Measurements from ENCODE around the gene ATF6B. TPM values are rescaled to one million over a fixed set of nuclear protein-coding genes. Genes with fewer than 3 reads are reported as not detected.

ATF6B gene
- total and polyA plus RNA-seq, 2 of the 13 experiments (the other 11 are each of a cell fraction or from before 2014, with no cell fraction given): 18.1 to 44.0 TPM

GRCh38 chr6:32131439-32131948, 3.4 kb upstream of the ATF6B start:
- peaks cover 1 to 6% of the 10 kb centered on the region in 2 experiments; a peak in 2 of 5 replicates for H3K27me3 ChIP-seq (ENCODE audit: control insufficient read depth in 1 of 2, insufficient read depth in 2 of 2, low read length in 2 of 2)
- H3K9ac ChIP-seq (ENCODE audit: insufficient read depth, low read depth, low read length): no peak overlapping the region
- intact Hi-C loops (cut with micrococcal nuclease; ENCODE audit: unreplicated experiment) (no loop called here), in situ Hi-C loops (cut with HindIII; ENCODE audit: extremely low pct_ligation_motif_present, low pct_unique_long_range_greater_than_20kb) (no loop called here)
- CTCF ChIA-PET (ENCODE audit: low intra/inter-chr PET ratio, low total read pairs): no interaction called here
- peaks cover 28% of the 10 kb centered on the region for H3K4me1 ChIP-seq (ENCODE audit: insufficient read depth, low read length)
- no peaks in the 10 kb centered on the region for H3K9me3 ChIP-seq (ENCODE audit: low read length)
- 79% methylated on average over 14 of the region's 14 CpGs for WGBS (ENCODE audit: low lambda C conversion rate)
- H3K27ac ChIP-seq (ENCODE audit: extremely low read length, insufficient read depth, low read length): no peak overlapping the region
- no peaks in the 10 kb centered on the region for H4K20me1 ChIP-seq (ENCODE audit: insufficient read depth, low read length)
- POLR2A ChIA-PET: interaction anchor here (2.1 kb wide), 1 partner anchor 64 kb away, joined by 11 read pairs; no protein-coding TSS in a partner anchor
- H3K4me2 ChIP-seq (ENCODE audit: low read depth, low read length): no peak overlapping the region
- FAIRE-seq (no peak), DNase-seq (ENCODE audit: low spot score) (no peak), ATAC-seq (no peak)
- BruUV-seq (replicated peaks): no TSS peak
- TF ChIP-seq MLLT10 (CRISPR knock-in tag; IDR thresholded peaks at IDR 0.05): no peak
- no peak for TF ChIP-seq E2F1 (CRISPR knock-in tag; IDR thresholded peaks at IDR 0.05)
- no peak for TF ChIP-seq NFE2 (CRISPR knock-in tag; IDR thresholded peaks at IDR 0.05)
- no peak for TF ChIP-seq IRF1 (CRISPR knock-in tag; IDR thresholded peaks at IDR 0.05; ENCODE audit: low read depth)
- no peak for TF ChIP-seq ZNF512B (CRISPR knock-in tag; IDR thresholded peaks at IDR 0.05; ENCODE audit: borderline replicate concordance)
- no peak for TF ChIP-seq SOX13 (IDR thresholded peaks at IDR 0.05)
- no peak for TF ChIP-seq SOX13 (CRISPR knock-in tag; conservative IDR thresholded peaks at IDR 0.05 in 1 of 2, IDR thresholded peaks at IDR 0.05 in 1 of 2)
- TF ChIP-seq TEAD2 (CRISPR knock-in tag; IDR thresholded peaks at IDR 0.05): no peak
- no peak for TF ChIP-seq MIER3 (CRISPR knock-in tag; IDR thresholded peaks at IDR 0.05; ENCODE audit: borderline replicate concordance)
- no peak for TF ChIP-seq FLYWCH1 (CRISPR knock-in tag; IDR thresholded peaks at IDR 0.05)
- TF ChIP-seq ZNF564 (CRISPR knock-in tag; IDR thresholded peaks at IDR 0.05): no peak
- TF ChIP-seq ZNF816 (CRISPR knock-in tag; IDR thresholded peaks at IDR 0.05; ENCODE audit: borderline replicate concordance): no peak
- no peak for TF ChIP-seq NRL (CRISPR knock-in tag; IDR thresholded peaks at IDR 0.05; ENCODE audit: borderline replicate concordance)
- H3K36me3 ChIP-seq (replicated peaks in 1 of 2; ENCODE audit: control insufficient read depth in 1 of 2, insufficient read depth in 2 of 2, low read length in 2 of 2): no peaks in the 10 kb centered on the region
- H3K4me3 ChIP-seq (replicated peaks in 1 of 3; ENCODE audit: insufficient read depth in 1 of 3, low read depth in 2 of 3, low read length in 3 of 3): no peak overlapping the region
- H3K79me2 ChIP-seq (ENCODE audit: insufficient read depth, low read length): peaks cover 25% of the 10 kb centered on the region
- H2AFZ ChIP-seq (ENCODE audit: low read length): no peak overlapping the region

Data from HepG2 (cell line).